ENCODE results near the gene TFDP2.

TFDP2 gene

GRCh38 chr3:142154186-142154585, 4.8 kb upstream of the TFDP2 start:
- 92% methylated on average over 3 of the region's 3 CpGs for WGBS
- H2AK5ac ChIP-seq (ENCODE audit: low read length, severe bottlenecking) = no peak overlapping the region
- H3K36me3 ChIP-seq (ENCODE audit: control insufficient read depth in 1 of 2, insufficient read depth in 2 of 2, low read depth in 1 of 2, low read length in 2 of 2) = peaks cover 0 to 3% of the 10 kb centered on the region in 2 experiments
- no peak overlapping the region for H2AFZ ChIP-seq (ENCODE audit: low read depth, low read length)
- DNase-seq = no peak
- H3K27me3 ChIP-seq (ENCODE audit: control insufficient read depth in 1 of 2, insufficient read depth in 1 of 2, low read length in 2 of 2) = no peaks in the 10 kb centered on the region
- no peak overlapping the region for H2BK15ac ChIP-seq (ENCODE audit: low read depth, poor library complexity, severe bottlenecking)
- H3K9me3 ChIP-seq (ENCODE audit: control insufficient read depth, low read length) = no peaks in the 10 kb centered on the region
- H3K18ac ChIP-seq (ENCODE audit: low read depth in 1 of 2, low read length in 2 of 2) = no peak overlapping the region
- H4K8ac ChIP-seq (ENCODE audit: low read length) = no peak overlapping the region
- no peak overlapping the region for H2BK5ac ChIP-seq (ENCODE audit: low read depth, low read length, poor library complexity, severe bottlenecking)
- H2BK120ac ChIP-seq (ENCODE audit: low read depth, low read length) = no peak overlapping the region
- no peak overlapping the region for H3K4me3 ChIP-seq (ENCODE audit: insufficient read depth in 1 of 2, low read depth in 1 of 2, low read length in 2 of 2)
- no peak overlapping the region for H2BK12ac ChIP-seq (ENCODE audit: low read length in 2 of 2)
- no peak overlapping the region for H3K23ac ChIP-seq (ENCODE audit: low read length in 2 of 2)
- no peak overlapping the region for H3K4me2 ChIP-seq (ENCODE audit: low read length, poor library complexity, severe bottlenecking)
- no peak overlapping the region for H3K4ac ChIP-seq (ENCODE audit: low read depth in 1 of 2, low read length in 2 of 2)
- no peak overlapping the region for H3K14ac ChIP-seq (ENCODE audit: low read length in 2 of 2)
- H4K91ac ChIP-seq (ENCODE audit: low read length) = no peak overlapping the region
- no peak overlapping the region for H3K9ac ChIP-seq (ENCODE audit: low read length)
- H3K27ac ChIP-seq (ENCODE audit: low read length, poor library complexity, severe bottlenecking) = no peak overlapping the region
- H3K4me1 ChIP-seq (ENCODE audit: control insufficient read depth, insufficient read depth, low read depth, low read length) = peaks cover 4% of the 10 kb centered on the region
- no peaks in the 10 kb centered on the region for H3K79me1 ChIP-seq (replicated peaks; ENCODE audit: low read length, poor library complexity, severe bottlenecking)

GRCh38 chr3:142152384-142152783, 3.0 kb upstream of the TFDP2 start:
- Histone ChIP-seq H3K9ac (ENCODE audit: low read length) (no peak overlapping the region), H3K4me3 (ENCODE audit: insufficient read depth in 1 of 2, low read depth in 1 of 2, low read length in 2 of 2) (no peak overlapping the region), H3K4me1 (ENCODE audit: control insufficient read depth, insufficient read depth, low read depth, low read length) (peaks cover 4% of the 10 kb centered on the region), H2BK12ac (ENCODE audit: low read length in 2 of 2) (no peak overlapping the region), H4K8ac (ENCODE audit: low read length) (no peak overlapping the region), H3K4ac (ENCODE audit: low read depth in 1 of 2, low read length in 2 of 2) (no peak overlapping the region), H3K18ac (ENCODE audit: low read depth in 1 of 2, low read length in 2 of 2) (no peak overlapping the region), H3K36me3 (ENCODE audit: control insufficient read depth in 1 of 2, insufficient read depth in 2 of 2, low read depth in 1 of 2, low read length in 2 of 2) (no peaks in the 10 kb centered on the region), H3K27me3 (ENCODE audit: control insufficient read depth in 1 of 2, insufficient read depth in 1 of 2, low read length in 2 of 2) (no peaks in the 10 kb centered on the region), H4K91ac (ENCODE audit: low read length) (no peak overlapping the region), H2BK15ac (ENCODE audit: low read depth, poor library complexity, severe bottlenecking) (no peak overlapping the region), H2BK5ac (ENCODE audit: low read depth, low read length, poor library complexity, severe bottlenecking) (no peak overlapping the region), H3K79me1 (replicated peaks; ENCODE audit: low read length, poor library complexity, severe bottlenecking) (peaks cover 2% of the 10 kb centered on the region), H2AK5ac (ENCODE audit: low read length, severe bottlenecking) (no peak overlapping the region), H2BK120ac (ENCODE audit: low read depth, low read length) (no peak overlapping the region), H3K23ac (ENCODE audit: low read length in 2 of 2) (no peak overlapping the region), H3K27ac (ENCODE audit: low read length, poor library complexity, severe bottlenecking) (no peak overlapping the region), H3K9me3 (ENCODE audit: control insufficient read depth, low read length) (no peaks in the 10 kb centered on the region), H3K14ac (ENCODE audit: low read length in 2 of 2) (no peak overlapping the region), H3K4me2 (ENCODE audit: low read length, poor library complexity, severe bottlenecking) (no peak overlapping the region), H2AFZ (ENCODE audit: low read depth, low read length) (no peak overlapping the region)
- 35% methylated on average over 3 of the region's 3 CpGs for WGBS
- DNase-seq = no peak

- no peak overlapping the region for H2BK15ac ChIP-seq (ENCODE audit: low read depth, poor library complexity, severe bottlenecking)
- no peak overlapping the region for H2BK120ac ChIP-seq (ENCODE audit: low read depth, low read length)
- no peak overlapping the region for H2AK5ac ChIP-seq (ENCODE audit: low read length, severe bottlenecking)
- peaks cover 4% of the 10 kb centered on the region for H3K4me1 ChIP-seq (ENCODE audit: control insufficient read depth, insufficient read depth, low read depth, low read length)
- no peak overlapping the region for H3K18ac ChIP-seq (ENCODE audit: low read depth in 1 of 2, low read length in 2 of 2)
- 85% methylated on average over 1 of the region's 1 CpG for WGBS
- no peaks in the 10 kb centered on the region for H3K36me3 ChIP-seq (ENCODE audit: control insufficient read depth in 1 of 2, insufficient read depth in 2 of 2, low read depth in 1 of 2, low read length in 2 of 2)
- no peak overlapping the region for H3K4me2 ChIP-seq (ENCODE audit: low read length, poor library complexity, severe bottlenecking)
- H3K9ac ChIP-seq (ENCODE audit: low read length) = no peak overlapping the region
- no peak overlapping the region for H2AFZ ChIP-seq (ENCODE audit: low read depth, low read length)
- H3K4ac ChIP-seq (ENCODE audit: low read depth in 1 of 2, low read length in 2 of 2) = no peak overlapping the region
- no peak overlapping the region for H3K23ac ChIP-seq (ENCODE audit: low read length in 2 of 2)
- no peak overlapping the region for H2BK12ac ChIP-seq (ENCODE audit: low read length in 2 of 2)
- H4K91ac ChIP-seq (ENCODE audit: low read length) = no peak overlapping the region
- H2BK5ac ChIP-seq (ENCODE audit: low read depth, low read length, poor library complexity, severe bottlenecking) = no peak overlapping the region
- no peak overlapping the region for H3K14ac ChIP-seq (ENCODE audit: low read length in 2 of 2)
- DNase-seq = no peak
- H3K27me3 ChIP-seq (ENCODE audit: control insufficient read depth in 1 of 2, insufficient read depth in 1 of 2, low read length in 2 of 2) = no peaks in the 10 kb centered on the region
- H3K79me1 ChIP-seq (replicated peaks; ENCODE audit: low read length, poor library complexity, severe bottlenecking) = peaks cover 3% of the 10 kb centered on the region
- H3K4me3 ChIP-seq (ENCODE audit: insufficient read depth in 1 of 2, low read depth in 1 of 2, low read length in 2 of 2) = no peak overlapping the region
- H4K8ac ChIP-seq (ENCODE audit: low read length) = no peak overlapping the region
- H3K9me3 ChIP-seq (ENCODE audit: control insufficient read depth, low read length) = no peaks in the 10 kb centered on the region
- no peak overlapping the region for H3K27ac ChIP-seq (ENCODE audit: low read length, poor library complexity, severe bottlenecking)
These were observed 2.5 kb upstream of the TFDP2 start for GRCh38 chr3:142151828-142152227.

GRCh38 chr3:142151240-142151639, 1.9 kb upstream of the TFDP2 start:
- no peaks in the 10 kb centered on the region for H3K27me3 ChIP-seq (ENCODE audit: control insufficient read depth in 1 of 2, insufficient read depth in 1 of 2, low read length in 2 of 2)
- DNase-seq = no peak
- H3K4me3 ChIP-seq (ENCODE audit: insufficient read depth in 1 of 2, low read depth in 1 of 2, low read length in 2 of 2) = no peak overlapping the region
- no peak overlapping the region for H4K91ac ChIP-seq (ENCODE audit: low read length)
- no peak overlapping the region for H3K14ac ChIP-seq (ENCODE audit: low read length in 2 of 2)
- H4K8ac ChIP-seq (ENCODE audit: low read length) = no peak overlapping the region
- no peak overlapping the region for H2AFZ ChIP-seq (ENCODE audit: low read depth, low read length)
- H2BK12ac ChIP-seq (ENCODE audit: low read length in 2 of 2) = no peak overlapping the region
- no peak overlapping the region for H3K4me2 ChIP-seq (ENCODE audit: low read length, poor library complexity, severe bottlenecking)
- H3K23ac ChIP-seq (ENCODE audit: low read length in 2 of 2) = no peak overlapping the region
- no peak overlapping the region for H3K27ac ChIP-seq (ENCODE audit: low read length, poor library complexity, severe bottlenecking)
- H3K9me3 ChIP-seq (ENCODE audit: control insufficient read depth, low read length) = no peaks in the 10 kb centered on the region
- WGBS = no CpG with 5 or more reads among the region's 3 CpGs
- H3K36me3 ChIP-seq (ENCODE audit: control insufficient read depth in 1 of 2, insufficient read depth in 2 of 2, low read depth in 1 of 2, low read length in 2 of 2) = no peaks in the 10 kb centered on the region
- H3K79me1 ChIP-seq (replicated peaks; ENCODE audit: low read length, poor library complexity, severe bottlenecking) = peaks cover 3% of the 10 kb centered on the region
- H2BK5ac ChIP-seq (ENCODE audit: low read depth, low read length, poor library complexity, severe bottlenecking) = no peak overlapping the region
- H3K18ac ChIP-seq (ENCODE audit: low read depth in 1 of 2, low read length in 2 of 2) = no peak overlapping the region
- no peak overlapping the region for H3K9ac ChIP-seq (ENCODE audit: low read length)
- H2BK120ac ChIP-seq (ENCODE audit: low read depth, low read length) = no peak overlapping the region
- no peak overlapping the region for H3K4ac ChIP-seq (ENCODE audit: low read depth in 1 of 2, low read length in 2 of 2)
- H2BK15ac ChIP-seq (ENCODE audit: low read depth, poor library complexity, severe bottlenecking) = no peak overlapping the region
- H3K4me1 ChIP-seq (ENCODE audit: control insufficient read depth, insufficient read depth, low read depth, low read length) = peaks cover 4% of the 10 kb centered on the region
- no peak overlapping the region for H2AK5ac ChIP-seq (ENCODE audit: low read length, severe bottlenecking)
